Stimulated activated CD4-positive, alpha-beta T cell treated with anti-CD3 and anti-CD28 coated beads, Interleukin-12 subunit alpha, Interleukin-12 subunit beta, amount 100 ng/mL, for 24 hours (primary cell): ENCODE results near the gene TBX4.

ENCODE experiments used
- DNase-seq, 2 experiments: peaks; one replicate each; pipeline ENCODE4 v3.0.0-alpha.2; 2020; ENCODE audit warnings: low read depth in 2 of 2

The TBX4 gene

GRCh38 chr17:61412860-61413660 is 39.2 kb upstream of the TBX4 start:
- no peak for DNase-seq

GRCh38 chr17:61413661-61414126 is 38.5 kb upstream of the TBX4 start:
- no peak for DNase-seq

GRCh38 chr17:61414141-61414935 is 37.9 kb upstream of the TBX4 start:
- DNase-seq, result no peak

- no peak for DNase-seq
These were observed 37.3 kb upstream of the TBX4 start for GRCh38 chr17:61414936-61415251.

GRCh38 chr17:61415374-61416210 is 36.6 kb upstream of the TBX4 start:
- no peak for DNase-seq

GRCh38 chr17:61416211-61416539 is 36.0 kb upstream of the TBX4 start:
- no peak for DNase-seq

GRCh38 chr17:61416540-61417363 is 35.5 kb upstream of the TBX4 start:
- peak in 1 of 2 experiments; percentile 67 for DNase-seq

GRCh38 chr17:61418449-61418848 is 33.8 kb upstream of the TBX4 start:
- DNase-seq, result no peak

- no peak for DNase-seq
These were observed 32.7 kb upstream of the TBX4 start for GRCh38 chr17:61419496-61420046.

- no peak for DNase-seq
These were observed 32.2 kb upstream of the TBX4 start for GRCh38 chr17:61420052-61420451.

- DNase-seq, result no peak
These were observed 31.4 kb upstream of the TBX4 start for GRCh38 chr17:61420745-61421398.

GRCh38 chr17:61421460-61421859 is 30.8 kb upstream of the TBX4 start:
- DNase-seq, result no peak

GRCh38 chr17:61422116-61422799 is 30.0 kb upstream of the TBX4 start:
- DNase-seq, result no peak

GRCh38 chr17:61422869-61423268 is 29.4 kb upstream of the TBX4 start:
- DNase-seq, result no peak

- DNase-seq, result no peak
These were observed 28.1 kb upstream of the TBX4 start for GRCh38 chr17:61423967-61424649.

- no peak for DNase-seq
These were observed 26.3 kb upstream of the TBX4 start for GRCh38 chr17:61425682-61426481.

- DNase-seq, result no peak
These were observed 25.5 kb upstream of the TBX4 start for GRCh38 chr17:61426482-61427304.

- no peak for DNase-seq
These were observed 24.7 kb upstream of the TBX4 start for GRCh38 chr17:61427567-61427966.
